Heart left ventricle (tissue), 16 donors: Measurements from ENCODE around the gene CRTC2. TPM values are rescaled to one million over a fixed set of nuclear protein-coding genes. Genes with fewer than 3 reads are reported as not detected.

Source experiments
- ATAC-seq, 4 donors: fragments of 200-7000 bp; cut with Tn5 transposase; one replicate each; pipeline ENCODE4 v1.9.1; 2020 to 2022; ENCODE audit warnings: moderate library complexity in 4 of 4, mild to moderate bottlenecking in 3 of 4, moderate number of reproducible peaks in 1 of 4
- DNase-seq, 5 donors: peaks; one replicate each; pipeline ENCODE4 v3.0.0-alpha.2; 2020
- H3K27ac ChIP-seq, 12 donors: fragments of 200-600 bp; sonication (generic) in 4 of 12; one replicate each; pipeline versions ENCODE4 v1.5.0 to v1.8.0; 2016 to 2022; ENCODE audit warnings: mild to moderate bottlenecking in 2 of 12
- H3K27me3 ChIP-seq, 9 donors: fragments of 200-600 bp; sonication (generic) in 2 of 9; one replicate each; pipeline versions ENCODE4 v1.5.1 to v1.8.0; 2016 to 2022; ENCODE audit warnings: mild to moderate bottlenecking in 3 of 9
- H3K36me3 ChIP-seq, 9 donors: fragments of 200-600 bp; sonication (generic) in 2 of 9; one replicate each; pipeline versions ENCODE4 v1.5.0 to v1.8.0; 2018 to 2022; ENCODE audit warnings: mild to moderate bottlenecking in 2 of 9
- H3K4me1 ChIP-seq, 12 donors: fragments of 200-600 bp; sonication (generic) in 4 of 12; one replicate each; pipeline versions ENCODE4 v1.5.0 to v1.8.0; 2016 to 2022; ENCODE audit warnings: mild to moderate bottlenecking in 3 of 12
- H3K4me3 ChIP-seq, 12 donors: fragments of 200-600 bp; sonication (generic) in 4 of 12; one replicate each; pipeline versions ENCODE4 v1.5.0 to v1.8.0; 2017 to 2022; ENCODE audit warnings: mild to moderate bottlenecking in 9 of 12, moderate library complexity in 4 of 12
- H3K9me3 ChIP-seq, 12 donors: fragments of 200-600 bp; sonication (generic) in 4 of 12; one replicate each; pipeline versions ENCODE4 v1.5.0 to v1.8.0; 2016 to 2022; ENCODE audit warnings: mild to moderate bottlenecking in 1 of 12
- POLR2A ChIP-seq, 2 donors: fragments of 450-650 bp; IDR thresholded peaks; one replicate each; pipeline ENCODE4 v1.6.1; 2017; ENCODE audit warnings: antibody characterized with exemption in 2 of 2, mild to moderate bottlenecking in 2 of 2, moderate library complexity in 2 of 2
- WGBS, 4 donors: extraction: QIAGEN DNeasy Blood & Tissue Kit in 2 of 4; methylation state at CpG; one replicate each; pipeline versions ENCODE4 v1.1.5 to v1.1.7; 2013 to 2018; 5-methylcytosine and 5-hydroxymethylcytosine counted together
- intact Hi-C, 10 donors: fragments of 100-400 bp; cut with DNase I; formaldehyde crosslinking; loops; one replicate each; pipeline versions ENCODE4 v1.11.1 to v1.14.2; 2022
- polyA plus RNA-seq, 2 donors: library from polyadenylated mRNA; stranded (reverse); fragments of 200-250 nt; gene quantifications; one replicate each; pipeline ENCODE4 v1.2.3, GENCODE V29; 2013
- total RNA-seq, 9 donors: library from RNA; depleted of rRNA in 2 of 9; stranded (reverse); fragments of >200 nt in 2 of 9; fragmentation: NEBNext Ultra II Directional in 3 of 9; extraction: Animal tissue kit (Norgen Biotek cat#: 25700) in 3 of 9; gene quantifications; one replicate each; pipeline versions ENCODE4 v1.1.0 to v1.2.4, GENCODE V29; 2016 to 2023
- TF ChIP-seq, protein P1 (sequence below), 12 donors: fragments of 200-600 bp; sonication (generic) in 4 of 12; IDR thresholded peaks; one replicate each; pipeline versions ENCODE4 v1.5.0 to v1.8.0; 2018 to 2022; ENCODE audit warnings: antibody characterized with exemption in 12 of 12, mild to moderate bottlenecking in 5 of 12
- donor health status: ischemic (EF 13 %, LVEDD 7.1; RV severe dilation, severe dysfunction).
- donor health status: healthy with polysubstance abuse.
- donor health status: DM: no; HTN: yes; CAD: no.
- donor health status: DM: no; HTN: no; CAD: no.
- donor health status: ischemic (EF 25% LVEDD 6.9; RV normal size, moderate dysfunction).
- donor health status: ischemic (EF 25% LVEDD 5.7; RV mildly dilated, moderate dysfunction).
- donor health status: healthy.
- donor health status: DM: yes; HTN: yes; CAD: no.
- donor health status: ischemic (EF 35%, LVEDD 5.7; RV mildly dilated, moderate dysfunction).
- donor health status: nonischemic (EF 11% LVEDD 7.7; RV severe dilation, severe dysfunction).
- donor health status: DM: yes; HTN: yes; CAD: no.
- donor health status: PGD.
- donor health status: ischemic (EF 29% LVEDD 5.4; RV normal size, mild dysfunction).
- donor health status: nonischemic (EF 23%, LVEDD 6.1; RV moderate dilation, normal function).

Gene CRTC2
- total and polyA plus RNA-seq, 11 donors = 11.0 to 27.8 (median 21.2) TPM

DNA sequence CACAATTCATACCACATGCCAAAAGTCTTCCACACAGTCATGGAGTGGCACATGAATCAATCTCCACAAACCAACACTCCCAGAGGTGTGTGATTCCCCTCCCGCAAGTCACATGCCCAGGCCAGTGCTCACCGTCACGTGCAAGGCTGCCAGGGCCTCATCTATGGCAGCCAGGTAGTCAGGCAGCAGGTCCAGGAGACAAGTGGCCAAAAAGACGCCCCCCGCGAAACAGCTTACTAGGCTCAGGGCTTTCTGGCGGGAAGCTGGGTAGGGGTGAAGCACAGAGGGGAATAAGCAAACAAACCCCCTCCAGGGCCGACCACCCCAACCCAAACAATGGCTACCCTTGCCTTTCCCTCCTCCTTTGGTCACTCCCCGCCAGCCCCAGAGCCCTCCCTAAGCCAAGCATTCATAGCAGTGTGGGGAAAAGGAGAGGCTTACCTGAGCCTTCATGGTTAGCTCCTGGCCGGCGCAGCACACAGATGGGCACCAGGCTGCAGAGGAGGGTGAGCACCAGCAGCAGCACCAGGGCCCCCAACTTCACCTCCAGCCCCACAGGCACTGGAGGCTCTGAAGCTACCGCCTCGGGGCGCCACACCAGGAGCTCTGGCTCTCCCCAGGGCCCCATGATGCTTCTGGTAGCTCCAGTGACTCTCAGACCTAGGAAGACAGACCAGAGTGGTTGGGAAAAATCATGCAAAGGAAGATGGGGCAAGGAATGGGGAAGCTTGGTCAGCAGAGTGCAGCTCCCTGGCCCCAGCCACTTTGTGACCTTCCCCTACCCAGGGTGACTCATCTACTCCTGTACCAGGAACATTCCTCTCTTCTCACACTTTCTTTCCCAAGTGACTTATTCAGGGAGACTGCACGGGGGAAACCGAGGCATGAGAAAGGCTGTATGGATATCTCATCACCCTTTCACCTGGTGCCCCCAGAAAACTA lies 3.9 kb upstream of the CRTC2 start:
- 32 to 47% (median 36%) methylated on average over 15 to 16 of the region's 16 CpGs for WGBS, 4 donors
- peak in 2 of 4 donors; percentile 4 to 6 for ATAC-seq

GRCh38 chr1:153961421-153961820 lies 3.0 kb upstream of the CRTC2 start:
- Histone ChIP-seq H3K27ac (peak overlapping the region in 6 of 12 donors; percentile 3 to 99 (median 94)), H3K27me3 (no peaks in the 10 kb centered on the region), H3K4me3 (peak overlapping the region in 4 of 12 donors; percentile 69 to 88 (median 72)), H3K36me3 (peaks cover 0 to 24% (median 13%) of the 10 kb centered on the region in 9 donors), H3K4me1 (peaks cover 10 to 84% (median 58%) of the 10 kb centered on the region in 12 donors), H3K9me3 (no peaks in the 10 kb centered on the region)
- intact Hi-C loops = no loop called here
- TF ChIP-seq POLR2A (IDR thresholded peaks at IDR 0.05) = no peak
- TF ChIP-seq, protein P1, sequence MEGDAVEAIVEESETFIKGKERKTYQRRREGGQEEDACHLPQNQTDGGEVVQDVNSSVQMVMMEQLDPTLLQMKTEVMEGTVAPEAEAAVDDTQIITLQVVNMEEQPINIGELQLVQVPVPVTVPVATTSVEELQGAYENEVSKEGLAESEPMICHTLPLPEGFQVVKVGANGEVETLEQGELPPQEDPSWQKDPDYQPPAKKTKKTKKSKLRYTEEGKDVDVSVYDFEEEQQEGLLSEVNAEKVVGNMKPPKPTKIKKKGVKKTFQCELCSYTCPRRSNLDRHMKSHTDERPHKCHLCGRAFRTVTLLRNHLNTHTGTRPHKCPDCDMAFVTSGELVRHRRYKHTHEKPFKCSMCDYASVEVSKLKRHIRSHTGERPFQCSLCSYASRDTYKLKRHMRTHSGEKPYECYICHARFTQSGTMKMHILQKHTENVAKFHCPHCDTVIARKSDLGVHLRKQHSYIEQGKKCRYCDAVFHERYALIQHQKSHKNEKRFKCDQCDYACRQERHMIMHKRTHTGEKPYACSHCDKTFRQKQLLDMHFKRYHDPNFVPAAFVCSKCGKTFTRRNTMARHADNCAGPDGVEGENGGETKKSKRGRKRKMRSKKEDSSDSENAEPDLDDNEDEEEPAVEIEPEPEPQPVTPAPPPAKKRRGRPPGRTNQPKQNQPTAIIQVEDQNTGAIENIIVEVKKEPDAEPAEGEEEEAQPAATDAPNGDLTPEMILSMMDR (IDR thresholded peaks at IDR 0.05) = no peak
- DNase-seq (no peak), ATAC-seq (no peak)
- WGBS, 4 donors = 77 to 81% (median 80%) methylated on average over 4 of the region's 4 CpGs

More for the DNA sequence above, 3.9 kb upstream of the CRTC2 start:
- Histone ChIP-seq H3K9me3 (no peaks in the 10 kb centered on the region), H3K27ac (peak overlapping the region; percentile 87 to 99 (median 95)), H3K27me3 (no peaks in the 10 kb centered on the region), H3K36me3 (peaks cover 0 to 24% (median 13%) of the 10 kb centered on the region in 9 donors), H3K4me1 (peaks cover 6 to 81% (median 53%) of the 10 kb centered on the region in 12 donors), H3K4me3 (peak overlapping the region; percentile 58 to 91 (median 74))
- intact Hi-C loops = no loop called here
- TF ChIP-seq, protein P1 (IDR thresholded peaks at IDR 0.05) = no peak
- TF ChIP-seq POLR2A (IDR thresholded peaks at IDR 0.05) = no peak
- peak in 1 of 5 donors; percentile 57 for DNase-seq

DNA sequence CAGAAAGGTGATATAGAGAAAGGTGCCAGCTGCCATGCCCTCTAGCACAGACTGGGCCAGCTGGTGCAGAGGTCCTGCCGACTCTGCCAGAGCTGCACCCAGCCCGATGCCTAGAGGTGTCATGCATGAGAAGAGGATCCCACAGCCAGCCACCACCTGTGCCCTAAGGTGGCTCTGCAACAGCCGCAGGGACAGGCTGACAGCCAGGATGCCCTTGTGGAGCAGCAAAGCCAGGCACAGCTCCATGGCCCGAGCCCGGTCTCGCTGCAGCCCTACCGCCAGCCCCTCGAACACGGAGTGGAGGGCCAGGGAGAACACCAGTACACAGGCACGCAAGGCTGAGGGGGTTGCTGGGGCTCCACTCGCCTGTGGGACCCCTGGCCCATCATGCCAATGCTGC lies 1.8 kb upstream of the CRTC2 start:
- Histone ChIP-seq H3K9me3 (no peaks in the 10 kb centered on the region), H3K27ac (peak overlapping the region in 11 of 12 donors; percentile 51 to 99 (median 93)), H3K36me3 (peaks cover 0 to 24% (median 13%) of the 10 kb centered on the region in 9 donors), H3K4me3 (no peak overlapping the region), H3K4me1 (peaks cover 10 to 84% (median 63%) of the 10 kb centered on the region in 12 donors), H3K27me3 (no peaks in the 10 kb centered on the region)
- intact Hi-C loops = no loop called here
- 81 to 94% (median 91%) methylated on average over 10 to 11 of the region's 11 CpGs; no CpG with 5 or more reads in 1 of the 4 donors for WGBS, 4 donors
- no peak for DNase-seq
- ATAC-seq = no peak
- TF ChIP-seq, protein P1 (IDR thresholded peaks at IDR 0.05) = no peak
- no peak for TF ChIP-seq POLR2A (IDR thresholded peaks at IDR 0.05)

- TF ChIP-seq POLR2A (IDR thresholded peaks at IDR 0.05) = no peak
- TF ChIP-seq, protein P1 (IDR thresholded peaks at IDR 0.05) = no peak
- Histone ChIP-seq H3K4me3 (peak overlapping the region in 4 of 12 donors; percentile 93 to 100 (median 96)), H3K36me3 (peaks cover 0 to 30% (median 18%) of the 10 kb centered on the region in 9 donors), H3K27me3 (no peaks in the 10 kb centered on the region), H3K27ac (peak overlapping the region; percentile 51 to 99 (median 93)), H3K4me1 (peaks cover 10 to 80% (median 61%) of the 10 kb centered on the region in 12 donors), H3K9me3 (no peaks in the 10 kb centered on the region)
- no peak for ATAC-seq
- DNase-seq = no peak
- 42 to 51% (median 46%) methylated on average over 3 of the region's 3 CpGs for WGBS, 4 donors
- intact Hi-C loops = loop anchor here in 2 of 10 donors (5.0 to 10.0 kb wide), 2 partner anchors 37 to 165 kb away; partner anchors contain the start of gene GATAD2B (in 1 of the 2)
Measured at GRCh38 chr1:153959454-153959853, 1.0 kb upstream of the CRTC2 start.
